IMR-90 (cell line): ENCODE data around the gene TENM4. TPM values are rescaled to one million over a fixed set of nuclear protein-coding genes. Genes with fewer than 3 reads are reported as not detected.

Experiments
- ATAC-seq: fragments of 200-7000 bp; cut with Tn5 transposase; 2 replicates; pipeline ENCODE4 v1.9.1; 2020; ENCODE audit warnings: low read depth, mild to moderate bottlenecking, moderate library complexity
- BruUV-seq: library from RNA; stranded (reverse); fragments of 400-500 nt; replicated peaks from 2 replicates; lab custom pipeline; 2021; lab: Mats Ljungman, UMichigan
- CTCF ChIA-PET: fragments of 300-600 bp; formaldehyde crosslinking; extraction: SDS; loops from one replicate; lab custom pipeline; 2021; ENCODE audit warnings: antibody characterized with exemption; lab: Yijun Ruan, JAX
- POLR2A ChIA-PET: fragments of 300-600 bp; sonication (Branson Sonifier 250); formaldehyde crosslinking; loops from one replicate; lab custom pipeline; 2022; ENCODE audit warnings: antibody characterized with exemption; ENCODE audit not compliant: unreplicated experiment; lab: Charles Lee
- DNase-seq: peaks from one replicate; pipeline ENCODE4 v3.0.0; 2013
- H2AFZ ChIP-seq: replicated peaks from 2 replicates; pipeline ENCODE3; 2013; ENCODE audit warnings: low read length, mild to moderate bottlenecking; ENCODE audit not compliant: poor library complexity
- H2AK5ac ChIP-seq: 2 replicates; pipeline ENCODE4 v1.6.1; 2013; ENCODE audit warnings: low read depth, low read length, inconsistent platforms
- H2AK9ac ChIP-seq: replicated peaks from 2 replicates; pipeline ENCODE3; 2013; ENCODE audit warnings: mild to moderate bottlenecking, low read depth, low read length, moderate library complexity; ENCODE audit not compliant: poor library complexity
- H2BK120ac ChIP-seq: 2 replicates; pipeline ENCODE4 v1.6.1; 2013; ENCODE audit warnings: low read depth, low read length, inconsistent platforms
- H2BK15ac ChIP-seq: 3 replicates; pipeline ENCODE4 v1.6.1; 2013; ENCODE audit warnings: low read depth, low read length, inconsistent platforms
- H2BK20ac ChIP-seq: 2 replicates; pipeline ENCODE4 v1.6.1; 2013; ENCODE audit warnings: low read depth, mild to moderate bottlenecking, inconsistent platforms, low read length, moderate library complexity
- H2BK5ac ChIP-seq: 2 replicates; pipeline ENCODE4 v1.6.1; 2013; ENCODE audit warnings: mild to moderate bottlenecking, low read depth, low read length, inconsistent platforms; ENCODE audit not compliant: poor library complexity, severe bottlenecking
- H3K14ac ChIP-seq: replicated peaks from 2 replicates; pipeline ENCODE4 v1.6.1; 2013; ENCODE audit warnings: low read depth, low read length, inconsistent platforms
- H3K18ac ChIP-seq: 2 replicates; pipeline ENCODE4 v1.6.1; 2013; ENCODE audit warnings: low read depth, low read length, control low read depth
- H3K23ac ChIP-seq: 2 replicates; pipeline ENCODE4 v1.6.1; 2013; ENCODE audit warnings: low read depth, low read length, inconsistent platforms
- H3K27ac ChIP-seq: 2 replicates; pipeline ENCODE4 v1.5.1; 2013; ENCODE audit warnings: mild to moderate bottlenecking, control low read depth, low read length; ENCODE audit not compliant: insufficient read depth
- H3K27me3 ChIP-seq: 2 replicates; pipeline ENCODE4 v1.6.1; 2013; ENCODE audit warnings: low read length; ENCODE audit not compliant: control insufficient read depth, insufficient read depth
- H3K36me3 ChIP-seq: 2 replicates; pipeline ENCODE4 v1.6.1; 2013; ENCODE audit warnings: low read length, mixed read lengths; ENCODE audit not compliant: control insufficient read depth, insufficient read depth
- H3K4ac ChIP-seq: 2 replicates; pipeline ENCODE4 v1.6.1; 2013; ENCODE audit warnings: low read depth, low read length, inconsistent platforms
- H3K4me1 ChIP-seq: 2 replicates; pipeline ENCODE4 v1.6.1; 2013; ENCODE audit warnings: low read length, mixed read lengths; ENCODE audit not compliant: control insufficient read depth, insufficient read depth
- H3K4me2 ChIP-seq: 2 replicates; pipeline ENCODE4 v1.6.1; 2013; ENCODE audit warnings: low read depth, mild to moderate bottlenecking, control low read depth, low read length, moderate library complexity
- H3K4me3 ChIP-seq: 2 replicates; pipeline ENCODE4 v1.5.1; 2013; ENCODE audit warnings: low read depth, mild to moderate bottlenecking, control low read depth, low read length, moderate library complexity; ENCODE audit not compliant: insufficient read depth
- H3K56ac ChIP-seq: 2 replicates; pipeline ENCODE4 v1.6.1; 2013; ENCODE audit warnings: low read length, inconsistent platforms; ENCODE audit not compliant: insufficient read depth; ENCODE audit errors: extremely low read depth
- H3K79me1 ChIP-seq, 2 experiments: 2 replicates each; pipeline ENCODE4 v1.6.1; 2013; ENCODE audit warnings: low read length in 2 of 2, inconsistent platforms in 1 of 2, low read depth in 1 of 2
- H3K9ac ChIP-seq: 2 replicates; pipeline ENCODE4 v1.6.1; 2013; ENCODE audit warnings: low read depth, low read length, control low read depth
- H3K9me1 ChIP-seq: 2 replicates; pipeline ENCODE4 v1.6.1; 2013; ENCODE audit warnings: low read length, inconsistent platforms; ENCODE audit not compliant: insufficient read depth
- H3K9me3 ChIP-seq: 2 replicates; pipeline ENCODE4 v1.6.1; 2013; ENCODE audit warnings: low read length; ENCODE audit not compliant: control insufficient read depth, insufficient read depth
- H4K20me1 ChIP-seq: 2 replicates; pipeline ENCODE4 v1.6.1; 2013; ENCODE audit warnings: low read length, inconsistent platforms; ENCODE audit not compliant: insufficient read depth
- H4K5ac ChIP-seq: 2 replicates; pipeline ENCODE4 v1.6.1; 2013; ENCODE audit warnings: mild to moderate bottlenecking, low read depth, low read length, control low read depth
- H4K8ac ChIP-seq, 2 experiments: 2 replicates each; pipeline ENCODE4 v1.6.1; 2013; ENCODE audit warnings: low read depth in 2 of 2, low read length in 2 of 2, control low read depth in 1 of 2, inconsistent platforms in 1 of 2
- H4K91ac ChIP-seq: 2 replicates; pipeline ENCODE4 v1.6.1; 2013; ENCODE audit warnings: low read depth, low read length, inconsistent platforms; ENCODE audit not compliant: insufficient read depth
- ELK1 ChIP-seq: fragments of 150-350 bp; IDR thresholded peaks from 2 replicates; pipeline ENCODE4 v1.6.1; 2016; ENCODE audit warnings: low read depth, mild to moderate bottlenecking, low read length, moderate library complexity, borderline replicate concordance
- FOS ChIP-seq: fragments of 150-350 bp; IDR thresholded peaks from 2 replicates; pipeline ENCODE4 v1.6.1; 2016; ENCODE audit warnings: low read depth, low read length
- MAZ ChIP-seq: IDR thresholded peaks from 2 replicates; pipeline ENCODE4 v1.6.1; 2012; ENCODE audit warnings: low read depth, mild to moderate bottlenecking, low read length, improper control_type of control experiment, moderate library complexity, borderline replicate concordance
- MXI1 ChIP-seq: IDR thresholded peaks from 2 replicates; pipeline ENCODE4 v1.6.1; 2012; ENCODE audit warnings: low read depth, mild to moderate bottlenecking, low read length, moderate library complexity, borderline replicate concordance
- NFE2L2 ChIP-seq: fragments of 150-350 bp; IDR thresholded peaks from 2 replicates; pipeline ENCODE4 v1.6.1; 2016; ENCODE audit warnings: low read depth, mild to moderate bottlenecking, low read length
- POLR2A ChIP-seq: IDR thresholded peaks from 2 replicates; pipeline ENCODE4 v1.6.1; 2012; ENCODE audit warnings: mild to moderate bottlenecking, low read depth, low read length
- SMC3 ChIP-seq: fragments of 150-350 bp; IDR thresholded peaks from 2 replicates; pipeline ENCODE4 v1.6.1; 2016; ENCODE audit warnings: low read depth, mild to moderate bottlenecking, antibody characterized with exemption, low read length, moderate library complexity
- WGBS, 2 experiments: methylation state at CpG; one replicate each; pipeline versions ENCODE4 v1.1.5 to v1.1.7; 2013; ENCODE audit warnings: missing lambda C conversion rate in 2 of 2; ENCODE audit not compliant: insufficient read length in 1 of 2; ENCODE audit errors: extremely low coverage in 2 of 2; 5-methylcytosine and 5-hydroxymethylcytosine counted together
- dilution Hi-C: fragments of 300-500 bp; cut with HindIII; formaldehyde crosslinking; loops from one replicate; pipeline ENCODE4 v1.14.3; 2018; ENCODE audit warnings: low sequenced_read_pairs; ENCODE audit not compliant: unreplicated experiment
- in situ Hi-C: fragments of 300-500 bp; cut with MboI; formaldehyde crosslinking; loops from 3 replicates; pipeline ENCODE4 v1.14.3; 2019; ENCODE audit warnings: low sequenced_read_pairs, inconsistent platforms, mixed read lengths
- intact Hi-C: fragments of 100-400 bp; cut with micrococcal nuclease; formaldehyde crosslinking; loops from 2 replicates; pipeline ENCODE4 v1.10.0; 2022
- polyA plus RNA-seq, 3 experiments: library from polyadenylated mRNA; depleted of rRNA; stranded (reverse); fragments of >200 nt; gene quantifications; 2 replicates each; pipeline ENCODE4 v1.2.3, GENCODE V29; 2012; ENCODE audit warnings: low replicate concordance in 1 of 3
- total RNA-seq: library from RNA; depleted of rRNA; stranded (reverse); fragments of >200 nt; gene quantifications from 2 replicates; pipeline ENCODE4 v1.2.3, GENCODE V29; 2012

The TENM4 gene
- total and polyA plus RNA-seq, 2 of the 4 experiments (the other 2 are of a cell fraction), result 7.4 to 9.0 TPM

GRCh38 chr11:79160791-79161403 lies 279.9 kb downstream of the TENM4 start:
- dilution Hi-C loops (no loop called here), intact Hi-C loops (no loop called here), in situ Hi-C loops (no loop called here)
- no peak overlapping the region for H2BK20ac ChIP-seq
- no peaks in the 10 kb centered on the region for H4K20me1 ChIP-seq
- H3K79me1 ChIP-seq, result no peaks in the 10 kb centered on the region
- H3K27ac ChIP-seq, result no peak overlapping the region
- ATAC-seq (no peak), DNase-seq (no peak)
- H3K56ac ChIP-seq, result no peak overlapping the region
- H3K23ac ChIP-seq, result no peak overlapping the region
- no peaks in the 10 kb centered on the region for H3K4me1 ChIP-seq
- no peak overlapping the region for H4K8ac ChIP-seq
- no peak overlapping the region for H2AK9ac ChIP-seq
- H2BK120ac ChIP-seq, result no peak overlapping the region
- no peak overlapping the region for H3K14ac ChIP-seq
- ChIA-PET POLR2A (no interaction called here), CTCF (no interaction called here)
- H2AFZ ChIP-seq, result no peak overlapping the region
- no peaks in the 10 kb centered on the region; the same call in 1 of the 2 replicates for H3K9me1 ChIP-seq
- no TSS peak for BruUV-seq
- H3K27me3 ChIP-seq, result no peaks in the 10 kb centered on the region
- H3K36me3 ChIP-seq, result no peaks in the 10 kb centered on the region
- H4K91ac ChIP-seq, result no peak overlapping the region
- no peak overlapping the region for H3K4me2 ChIP-seq
- no peak overlapping the region for H2BK5ac ChIP-seq
- H3K4ac ChIP-seq, result no peak overlapping the region
- H4K5ac ChIP-seq, result no peak overlapping the region
- H2BK15ac ChIP-seq, result no peak overlapping the region
- TF ChIP-seq MAZ, result no peak
- no peak for TF ChIP-seq SMC3
- no peak for TF ChIP-seq POLR2A
- no peak for TF ChIP-seq FOS
- TF ChIP-seq NFE2L2, result no peak
- no peak for TF ChIP-seq ELK1
- no peak for TF ChIP-seq MXI1
- H2AK5ac ChIP-seq, result no peak overlapping the region
- H3K9ac ChIP-seq, result no peak overlapping the region
- WGBS, 2 experiments, result 100% methylated on average over 1 of the region's 5 CpGs; no CpG with 5 or more reads in 1 of the 2 experiments
- no peak overlapping the region for H3K18ac ChIP-seq
- H3K4me3 ChIP-seq, result no peak overlapping the region
- no peaks in the 10 kb centered on the region for H3K9me3 ChIP-seq
